K562 (cell line): ENCODE measurements around the gene CMSS1.

Source experiments
- HNRNPUL1 ChIP-seq: fragments of 200-400 bp; formaldehyde crosslinking; IDR thresholded peaks from 2 replicates; pipeline ENCODE4 v1.6.1; 2017; ENCODE audit warnings: low read length
- KLF1 ChIP-seq: fragments of 450-650 bp; IDR thresholded peaks from 2 replicates; pipeline ENCODE4 v1.6.1; 2016; ENCODE audit warnings: missing genetic modification characterization, missing compliant biosample characterization
- NRF1 ChIP-seq, 2 experiments: fragments of 450-650 bp; IDR thresholded peaks in 1 of 2; conservative IDR thresholded peaks in 1 of 2; 2 replicates each; pipeline ENCODE4 v1.6.1; 2014; ENCODE audit warnings: mild to moderate bottlenecking in 2 of 2
- SIN3B ChIP-seq: fragments of 450-650 bp; IDR thresholded peaks from 2 replicates; pipeline ENCODE4 v1.6.1; 2017; ENCODE audit warnings: low read depth, mild to moderate bottlenecking, moderate library complexity
- SMAD4 ChIP-seq: fragments of 250-450 bp; sonication (Bioruptor Pico); conservative IDR thresholded peaks from 2 replicates; pipeline ENCODE4 v1.8.0; 2021; ENCODE audit warnings: inconsistent platforms, mild to moderate bottlenecking, moderate library complexity
- TCF7 ChIP-seq: sonication (generic); IDR thresholded peaks from 2 replicates; pipeline ENCODE4 v1.6.1; 2016; ENCODE audit warnings: antibody characterized with exemption, borderline replicate concordance
- TF ChIP-seq, protein P1 (sequence below), 3 experiments: IDR thresholded peaks in 2 of 3; conservative IDR thresholded peaks in 1 of 3; 2 replicates each; pipeline ENCODE4 v1.5.1; 2011 to 2012; ENCODE audit warnings: low read length in 3 of 3, mild to moderate bottlenecking in 3 of 3, control low read depth in 2 of 3, improper control_type of control experiment in 1 of 3, inconsistent platforms in 1 of 3, low read depth in 1 of 3, mixed read lengths in 1 of 3, moderate library complexity in 1 of 3; ENCODE audit not compliant: insufficient read depth in 2 of 3
- TF ChIP-seq, protein P2 (sequence below): sonication (generic); formaldehyde crosslinking; IDR thresholded peaks from 2 replicates; pipeline ENCODE4 v1.5.0; 2020; ENCODE audit warnings: missing genetic modification reagents
- TF ChIP-seq, protein P3 (sequence below): IDR thresholded peaks from 2 replicates; pipeline ENCODE4 v1.6.1; 2014; ENCODE audit warnings: antibody characterized with exemption

DNA sequence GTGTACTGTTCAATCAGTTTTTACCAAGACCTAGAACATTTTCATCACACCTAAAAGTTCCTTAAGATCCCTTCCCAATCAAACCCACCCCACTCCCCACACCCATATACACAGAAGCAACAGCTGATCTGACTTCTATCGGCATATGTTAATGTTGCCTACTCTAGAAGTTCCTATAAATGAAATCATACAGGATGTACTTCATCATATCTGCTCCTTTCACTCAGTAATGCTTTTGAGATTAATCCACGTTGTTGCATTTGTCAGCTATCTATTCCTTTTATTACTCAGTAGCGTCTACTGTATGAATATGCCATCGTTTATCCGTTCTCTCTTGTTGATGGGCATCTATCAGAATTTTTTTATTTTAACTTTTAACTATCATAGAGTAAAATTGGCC is 310.9 kb downstream of the CMSS1 start:
- TF ChIP-seq KLF1 (tag) (no peak), SIN3B (no peak), NRF1 (conservative IDR thresholded peaks at IDR 0.05 in 1 of 2, IDR thresholded peaks at IDR 0.05 in 1 of 2) (no peak), TCF7 (no peak), SMAD4 (no peak), HNRNPUL1 (no peak)
- TF ChIP-seq, protein P1, sequence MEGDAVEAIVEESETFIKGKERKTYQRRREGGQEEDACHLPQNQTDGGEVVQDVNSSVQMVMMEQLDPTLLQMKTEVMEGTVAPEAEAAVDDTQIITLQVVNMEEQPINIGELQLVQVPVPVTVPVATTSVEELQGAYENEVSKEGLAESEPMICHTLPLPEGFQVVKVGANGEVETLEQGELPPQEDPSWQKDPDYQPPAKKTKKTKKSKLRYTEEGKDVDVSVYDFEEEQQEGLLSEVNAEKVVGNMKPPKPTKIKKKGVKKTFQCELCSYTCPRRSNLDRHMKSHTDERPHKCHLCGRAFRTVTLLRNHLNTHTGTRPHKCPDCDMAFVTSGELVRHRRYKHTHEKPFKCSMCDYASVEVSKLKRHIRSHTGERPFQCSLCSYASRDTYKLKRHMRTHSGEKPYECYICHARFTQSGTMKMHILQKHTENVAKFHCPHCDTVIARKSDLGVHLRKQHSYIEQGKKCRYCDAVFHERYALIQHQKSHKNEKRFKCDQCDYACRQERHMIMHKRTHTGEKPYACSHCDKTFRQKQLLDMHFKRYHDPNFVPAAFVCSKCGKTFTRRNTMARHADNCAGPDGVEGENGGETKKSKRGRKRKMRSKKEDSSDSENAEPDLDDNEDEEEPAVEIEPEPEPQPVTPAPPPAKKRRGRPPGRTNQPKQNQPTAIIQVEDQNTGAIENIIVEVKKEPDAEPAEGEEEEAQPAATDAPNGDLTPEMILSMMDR (IDR thresholded peaks at IDR 0.05 in 2 of 3, conservative IDR thresholded peaks at IDR 0.05 in 1 of 3; ENCODE audit: insufficient read depth in 2 of 3, low read depth in 1 of 3, low read length in 3 of 3), result no peak
- TF ChIP-seq, protein P2, sequence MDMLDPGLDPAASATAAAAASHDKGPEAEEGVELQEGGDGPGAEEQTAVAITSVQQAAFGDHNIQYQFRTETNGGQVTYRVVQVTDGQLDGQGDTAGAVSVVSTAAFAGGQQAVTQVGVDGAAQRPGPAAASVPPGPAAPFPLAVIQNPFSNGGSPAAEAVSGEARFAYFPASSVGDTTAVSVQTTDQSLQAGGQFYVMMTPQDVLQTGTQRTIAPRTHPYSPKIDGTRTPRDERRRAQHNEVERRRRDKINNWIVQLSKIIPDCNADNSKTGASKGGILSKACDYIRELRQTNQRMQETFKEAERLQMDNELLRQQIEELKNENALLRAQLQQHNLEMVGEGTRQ (CRISPR knock-in tag), result no peak
- TF ChIP-seq, protein P3, sequence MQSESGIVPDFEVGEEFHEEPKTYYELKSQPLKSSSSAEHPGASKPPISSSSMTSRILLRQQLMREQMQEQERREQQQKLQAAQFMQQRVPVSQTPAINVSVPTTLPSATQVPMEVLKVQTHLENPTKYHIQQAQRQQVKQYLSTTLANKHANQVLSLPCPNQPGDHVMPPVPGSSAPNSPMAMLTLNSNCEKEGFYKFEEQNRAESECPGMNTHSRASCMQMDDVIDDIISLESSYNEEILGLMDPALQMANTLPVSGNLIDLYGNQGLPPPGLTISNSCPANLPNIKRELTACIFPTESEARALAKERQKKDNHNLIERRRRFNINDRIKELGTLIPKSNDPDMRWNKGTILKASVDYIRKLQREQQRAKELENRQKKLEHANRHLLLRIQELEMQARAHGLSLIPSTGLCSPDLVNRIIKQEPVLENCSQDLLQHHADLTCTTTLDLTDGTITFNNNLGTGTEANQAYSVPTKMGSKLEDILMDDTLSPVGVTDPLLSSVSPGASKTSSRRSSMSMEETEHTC, result no peak
